ENCODE results near the gene GET4.
"Not testable (repeated sequence)": the region's sequence is repeated elsewhere in the genome, so short reads cannot be mapped to it uniquely, and the experiment has no call there.

The GET4 gene

GRCh38 chr7:917255-918117 lies 41.1 kb downstream of the GET4 start:
- no peak for DNase-seq

GRCh38 chr7:918118-918425 lies 41.7 kb downstream of the GET4 start:
- DNase-seq = no peak

GRCh38 chr7:918441-919113 lies 42.2 kb downstream of the GET4 start:
- no peak for DNase-seq

GRCh38 chr7:919114-919442 lies 42.7 kb downstream of the GET4 start:
- DNase-seq = no peak

GRCh38 chr7:919924-920341 lies 43.6 kb downstream of the GET4 start:
- no peak for DNase-seq

- DNase-seq = no peak
Measured at GRCh38 chr7:920351-921070, 44.2 kb downstream of the GET4 start.

GRCh38 chr7:921071-921461 lies 44.7 kb downstream of the GET4 start:
- no peak for DNase-seq

GRCh38 chr7:921581-922333 lies 45.4 kb downstream of the GET4 start:
- DNase-seq = no peak

- DNase-seq = no peak
Measured at GRCh38 chr7:922334-923107, 46.2 kb downstream of the GET4 start.

GRCh38 chr7:923108-924041 lies 47.0 kb downstream of the GET4 start:
- peak; percentile 52 for DNase-seq

GRCh38 chr7:924042-924441 lies 47.7 kb downstream of the GET4 start:
- DNase-seq = not testable (repeated sequence)

- DNase-seq = peak; percentile 31
Measured at GRCh38 chr7:924541-925231, 48.3 kb downstream of the GET4 start.

GRCh38 chr7:925601-926000 lies 49.2 kb downstream of the GET4 start:
- no peak for DNase-seq

- DNase-seq = no peak
Measured at GRCh38 chr7:926061-927030, 50.0 kb downstream of the GET4 start.

GRCh38 chr7:927031-927671 lies 50.8 kb downstream of the GET4 start:
- no peak for DNase-seq

- no peak for DNase-seq
Measured at GRCh38 chr7:929311-929711, 53.0 kb downstream of the GET4 start.

GRCh38 chr7:930975-931758 lies 54.8 kb downstream of the GET4 start:
- DNase-seq = no peak
